ENCODE results near the gene RAB37.

The RAB37 gene

GRCh38 chr17:74728702-74729075 is 8.4 kb upstream of the RAB37 start:
- no peak for DNase-seq

GRCh38 chr17:74729368-74729767 is 7.7 kb upstream of the RAB37 start:
- no peak for DNase-seq

- no peak for DNase-seq
These were observed 7.2 kb upstream of the RAB37 start for GRCh38 chr17:74729866-74730265.

- DNase-seq: peak; percentile 62
These were observed 6.3 kb upstream of the RAB37 start for GRCh38 chr17:74730491-74731346.

GRCh38 chr17:74731347-74731605 is 5.8 kb upstream of the RAB37 start:
- no peak for DNase-seq

GRCh38 chr17:74732042-74732867 is 4.8 kb upstream of the RAB37 start:
- no peak for DNase-seq

- no peak for DNase-seq
These were observed 3.5 kb upstream of the RAB37 start for GRCh38 chr17:74733365-74734122.

- DNase-seq: no peak
These were observed 2.8 kb upstream of the RAB37 start for GRCh38 chr17:74734256-74734655.

- peak; percentile 88 for DNase-seq
These were observed 419 bp downstream of the RAB37 start for GRCh38 chr17:74737299-74738050.

GRCh38 chr17:74738051-74738996 is 1.3 kb downstream of the RAB37 start:
- peak; percentile 98 for DNase-seq

GRCh38 chr17:74739227-74739831 is 2.3 kb downstream of the RAB37 start:
- peak; percentile 35 for DNase-seq

GRCh38 chr17:74740173-74740572 is 3.1 kb downstream of the RAB37 start:
- DNase-seq: no peak

GRCh38 chr17:74740641-74741387 is 3.8 kb downstream of the RAB37 start:
- DNase-seq: no peak

GRCh38 chr17:74742153-74742515 is 5.1 kb downstream of the RAB37 start:
- peak; percentile 85 for DNase-seq

GRCh38 chr17:74742978-74743545 is 6.0 kb downstream of the RAB37 start:
- no peak for DNase-seq

- DNase-seq: no peak
These were observed 6.7 kb downstream of the RAB37 start for GRCh38 chr17:74743755-74744154.

GRCh38 chr17:74744349-74744713 is 7.3 kb downstream of the RAB37 start:
- no peak for DNase-seq

GRCh38 chr17:74744714-74745547 is 7.9 kb downstream of the RAB37 start:
- peak; percentile 79 for DNase-seq

GRCh38 chr17:74745548-74746177 is 8.6 kb downstream of the RAB37 start:
- DNase-seq: no peak
